Fibroblast of lung (primary cell): ENCODE measurements around the gene CD320. TPM values are rescaled to one million over a fixed set of nuclear protein-coding genes. Genes with fewer than 3 reads are reported as not detected.
"Not testable (repeated sequence)": the region's sequence is repeated elsewhere in the genome, so short reads cannot be mapped to it uniquely, and the experiment has no call there.

Experiments
- DNase-seq, 2 donors: peaks; one replicate each; pipeline versions ENCODE4 v3.0.0 to v3.0.0-alpha.2; 2010; ENCODE audit warnings: low read depth in 2 of 2
- H2AFZ ChIP-seq: 2 replicates; pipeline ENCODE4 v1.5.1; 2012; ENCODE audit warnings: low read length, control low read depth, inconsistent platforms
- H3K27ac ChIP-seq: 2 replicates; pipeline ENCODE4 v1.5.1; 2011; ENCODE audit warnings: low read length, control low read depth; ENCODE audit not compliant: insufficient read depth
- H3K27me3 ChIP-seq: 2 replicates; pipeline ENCODE4 v1.5.1; 2011; ENCODE audit warnings: mild to moderate bottlenecking, low read length; ENCODE audit not compliant: control insufficient read depth, insufficient read depth
- H3K36me3 ChIP-seq: 2 replicates; pipeline ENCODE4 v1.5.1; 2011; ENCODE audit warnings: low read length; ENCODE audit not compliant: control insufficient read depth, insufficient read depth
- H3K4me1 ChIP-seq: 2 replicates; pipeline ENCODE4 v1.5.1; 2011; ENCODE audit warnings: low read length; ENCODE audit not compliant: control insufficient read depth, insufficient read depth; ENCODE audit errors: extremely low read depth
- H3K4me2 ChIP-seq: 2 replicates; pipeline ENCODE4 v1.5.1; 2011; ENCODE audit warnings: low read length, control low read depth; ENCODE audit not compliant: insufficient read depth; ENCODE audit errors: extremely low read depth
- H3K4me3 ChIP-seq, 4 experiments: fragments of 200-600 bp in 1 of 4; sonication (generic) in 1 of 4; replicated peaks in 1 of 4; 2 replicates each; pipeline ENCODE4 v1.5.1; 2011 to 2016; ENCODE audit warnings: low read length in 4 of 4, low read depth in 3 of 4, mild to moderate bottlenecking in 3 of 4, control low read depth in 2 of 4, inconsistent platforms in 1 of 4, mixed read lengths in 1 of 4; ENCODE audit not compliant: insufficient read depth in 1 of 4; ENCODE audit errors: control extremely low read depth in 1 of 4
- H3K79me2 ChIP-seq: 2 replicates; pipeline ENCODE4 v1.5.1; 2012; ENCODE audit warnings: mild to moderate bottlenecking, low read length, inconsistent platforms; ENCODE audit not compliant: control insufficient read depth, insufficient read depth
- H3K9ac ChIP-seq: 2 replicates; pipeline ENCODE4 v1.5.1; 2011; ENCODE audit warnings: mild to moderate bottlenecking, low read length, control low read depth; ENCODE audit not compliant: insufficient read depth
- H3K9me3 ChIP-seq: 2 replicates; pipeline ENCODE4 v1.5.1; 2012; ENCODE audit warnings: low read depth, low read length; ENCODE audit not compliant: control insufficient read depth, insufficient read depth
- H4K20me1 ChIP-seq: 2 replicates; pipeline ENCODE4 v1.5.1; 2011; ENCODE audit warnings: low read length; ENCODE audit not compliant: control insufficient read depth, insufficient read depth; ENCODE audit errors: extremely low read depth
- EZH2 ChIP-seq: IDR thresholded peaks from 2 replicates; pipeline ENCODE4 v1.5.1; 2012; ENCODE audit warnings: low read length, control low read depth, mild to moderate bottlenecking; ENCODE audit errors: missing control alignments
- polyA plus RNA-seq, 2 donors: library from polyadenylated mRNA; depleted of rRNA in 1 of 2; stranded (reverse) in 1 of 2; unstranded in 1 of 2; fragments of >200 nt; gene quantifications; 2 replicates each; pipeline ENCODE4 v1.2.1, GENCODE V29; 2011 to 2012; ENCODE audit warnings: missing spikeins in 1 of 2
- total RNA-seq: library from RNA; depleted of rRNA; stranded (reverse); fragments of >200 nt; gene quantifications from 2 replicates; pipeline ENCODE4 v1.2.1, GENCODE V29; 2014
- TF ChIP-seq, protein P1 (sequence below), 2 donors: IDR thresholded peaks in 1 of 2; conservative IDR thresholded peaks in 1 of 2; 1 replicate in 1 of 2; 2 replicates in 1 of 2; pipeline ENCODE4 v1.5.1; 2011 to 2012; ENCODE audit warnings: low read length in 2 of 2, control low read depth in 1 of 2, inconsistent platforms in 1 of 2, low read depth in 1 of 2, mild to moderate bottlenecking in 1 of 2

The CD320 gene
- total and polyA plus RNA-seq, 2 donors (not counting 1 experiment from before 2014, with no cell fraction given): 13.9 to 22.6 TPM

DNA sequence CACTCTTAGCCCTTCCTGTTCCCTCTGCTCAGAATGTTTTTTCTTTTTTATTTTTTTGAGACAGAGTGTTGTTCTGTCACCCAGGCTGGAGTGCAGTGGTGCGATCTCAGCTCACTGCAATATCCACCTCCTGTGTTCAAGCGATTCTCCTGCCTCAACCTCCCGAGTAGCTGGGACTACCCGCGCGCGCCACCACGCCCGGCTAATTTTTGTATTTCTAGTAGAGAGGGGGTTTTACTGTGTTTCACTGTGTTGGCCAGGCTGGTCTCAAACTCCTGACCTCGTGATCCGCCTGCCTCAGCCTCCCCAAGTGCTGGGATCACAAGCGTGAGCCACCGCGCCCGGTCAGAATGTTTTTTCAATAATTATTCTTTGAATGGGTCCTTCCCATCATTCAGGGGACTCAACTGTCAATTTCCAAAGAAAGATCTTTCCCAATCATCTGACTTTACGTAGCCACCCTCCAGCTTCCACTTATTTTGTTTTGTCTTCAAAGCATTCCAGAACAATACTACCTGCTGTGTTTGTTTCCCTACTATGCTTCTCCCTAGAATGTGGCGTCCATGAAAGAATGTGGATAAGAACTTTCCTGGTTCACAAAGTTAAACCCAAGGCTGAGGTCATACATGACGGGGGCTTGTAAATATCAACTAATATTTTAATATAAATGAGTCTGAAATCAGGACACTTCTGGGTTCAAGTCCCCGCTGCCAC, 11.8 kb upstream of the CD320 start:
- Histone ChIP-seq H4K20me1 (no peaks in the 10 kb centered on the region), H3K4me1 (peaks cover 11% of the 10 kb centered on the region), H3K79me2 (peaks cover 37% of the 10 kb centered on the region), H3K9ac (peak overlapping the region; percentile 8), H3K9me3 (no peaks in the 10 kb centered on the region), H3K4me3 (peak overlapping the region; percentile 86 to 100 (median 96)), H2AFZ (no peak overlapping the region), H3K27ac (peak overlapping the region; percentile 88), H3K4me2 (peak overlapping the region; percentile 98), H3K27me3 (no peaks in the 10 kb centered on the region), H3K36me3 (peaks cover 15% of the 10 kb centered on the region)
- TF ChIP-seq, protein P1, sequence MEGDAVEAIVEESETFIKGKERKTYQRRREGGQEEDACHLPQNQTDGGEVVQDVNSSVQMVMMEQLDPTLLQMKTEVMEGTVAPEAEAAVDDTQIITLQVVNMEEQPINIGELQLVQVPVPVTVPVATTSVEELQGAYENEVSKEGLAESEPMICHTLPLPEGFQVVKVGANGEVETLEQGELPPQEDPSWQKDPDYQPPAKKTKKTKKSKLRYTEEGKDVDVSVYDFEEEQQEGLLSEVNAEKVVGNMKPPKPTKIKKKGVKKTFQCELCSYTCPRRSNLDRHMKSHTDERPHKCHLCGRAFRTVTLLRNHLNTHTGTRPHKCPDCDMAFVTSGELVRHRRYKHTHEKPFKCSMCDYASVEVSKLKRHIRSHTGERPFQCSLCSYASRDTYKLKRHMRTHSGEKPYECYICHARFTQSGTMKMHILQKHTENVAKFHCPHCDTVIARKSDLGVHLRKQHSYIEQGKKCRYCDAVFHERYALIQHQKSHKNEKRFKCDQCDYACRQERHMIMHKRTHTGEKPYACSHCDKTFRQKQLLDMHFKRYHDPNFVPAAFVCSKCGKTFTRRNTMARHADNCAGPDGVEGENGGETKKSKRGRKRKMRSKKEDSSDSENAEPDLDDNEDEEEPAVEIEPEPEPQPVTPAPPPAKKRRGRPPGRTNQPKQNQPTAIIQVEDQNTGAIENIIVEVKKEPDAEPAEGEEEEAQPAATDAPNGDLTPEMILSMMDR (conservative IDR thresholded peaks at IDR 0.05 in 1 of 2, IDR thresholded peaks at IDR 0.05 in 1 of 2; ENCODE audit: low read depth in 1 of 2, low read length in 2 of 2): no peak
- no peak for TF ChIP-seq EZH2
- DNase-seq: no peak

DNA sequence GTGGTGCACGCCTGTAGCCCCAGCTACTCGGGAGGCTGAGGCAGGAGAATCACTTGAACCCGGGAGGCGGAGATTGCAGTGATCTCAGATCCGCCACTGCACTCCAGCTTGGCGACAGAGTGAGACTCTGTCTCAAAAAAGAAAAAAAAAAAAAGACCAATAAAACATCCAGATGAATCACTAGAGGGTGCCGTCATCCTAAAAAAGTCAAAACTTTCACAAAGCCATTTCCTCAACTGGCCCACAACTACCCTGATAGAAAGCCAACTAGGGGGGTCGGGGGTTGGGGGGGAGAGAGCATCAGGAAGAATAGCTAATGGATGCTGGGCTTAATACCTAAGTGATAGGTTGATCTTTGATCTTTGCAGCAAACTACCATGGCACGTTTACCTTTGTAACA, 10.7 kb upstream of the CD320 start:
- not testable (repeated sequence) for H3K9me3 ChIP-seq, H3K9ac ChIP-seq, H3K4me3 ChIP-seq, DNase-seq, H3K4me2 ChIP-seq, H4K20me1 ChIP-seq, H2AFZ ChIP-seq, H3K27ac ChIP-seq, H3K27me3 ChIP-seq
- H3K36me3 ChIP-seq: peaks cover 13% of the 10 kb centered on the region
- H3K4me1 ChIP-seq: peaks cover 11% of the 10 kb centered on the region
- peaks cover 37% of the 10 kb centered on the region for H3K79me2 ChIP-seq

DNA sequence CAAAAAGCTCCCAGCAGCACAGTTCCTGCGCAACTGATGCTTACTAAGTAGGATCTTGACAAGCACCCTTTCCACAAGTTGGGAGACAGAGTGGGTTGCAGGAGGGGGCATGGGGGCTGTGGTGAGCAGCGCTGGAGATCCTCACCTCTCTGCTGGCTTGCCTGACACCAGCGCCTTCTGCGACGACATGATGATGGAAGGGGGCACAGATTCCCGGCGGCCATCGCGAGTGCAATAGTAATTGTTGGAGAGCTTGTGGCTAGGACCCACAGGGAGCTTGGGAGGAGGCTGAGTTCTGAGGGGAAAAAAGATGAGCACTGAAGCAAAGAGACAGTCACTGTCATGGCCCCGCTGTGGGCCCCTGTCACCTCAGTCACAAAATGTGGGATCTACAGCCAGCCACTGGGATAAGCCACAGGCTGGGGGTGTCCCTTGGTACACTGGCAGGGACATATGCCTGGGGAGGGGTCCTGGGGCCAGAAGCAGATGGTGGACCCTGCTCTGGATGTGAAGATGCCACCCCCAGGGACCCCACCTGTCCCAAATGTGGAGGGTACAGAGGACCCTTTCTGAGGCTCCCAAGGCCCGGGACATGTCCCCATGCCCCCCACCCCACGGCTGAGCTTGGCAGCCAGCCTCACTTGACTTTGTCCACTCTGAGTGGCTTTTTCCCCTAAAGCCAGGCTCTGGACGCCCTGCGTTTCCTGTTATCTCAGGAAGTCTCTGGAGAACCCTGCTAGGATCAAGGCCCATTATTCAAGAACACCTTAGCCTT, 8.4 kb upstream of the CD320 start:
- no peak overlapping the region for H2AFZ ChIP-seq
- H4K20me1 ChIP-seq: no peaks in the 10 kb centered on the region
- H3K27me3 ChIP-seq: no peaks in the 10 kb centered on the region
- no peak overlapping the region for H3K4me2 ChIP-seq
- H3K79me2 ChIP-seq: peaks cover 17% of the 10 kb centered on the region
- H3K36me3 ChIP-seq: peaks cover 4% of the 10 kb centered on the region
- H3K9me3 ChIP-seq: no peaks in the 10 kb centered on the region
- peaks cover 2% of the 10 kb centered on the region for H3K4me1 ChIP-seq
- H3K4me3 ChIP-seq: no peak overlapping the region
- DNase-seq: no peak
- no peak overlapping the region for H3K9ac ChIP-seq
- H3K27ac ChIP-seq: no peak overlapping the region
- no peak for TF ChIP-seq EZH2
- TF ChIP-seq, protein P1 (conservative IDR thresholded peaks at IDR 0.05 in 1 of 2, IDR thresholded peaks at IDR 0.05 in 1 of 2; ENCODE audit: low read depth in 1 of 2, low read length in 2 of 2): no peak

DNA sequence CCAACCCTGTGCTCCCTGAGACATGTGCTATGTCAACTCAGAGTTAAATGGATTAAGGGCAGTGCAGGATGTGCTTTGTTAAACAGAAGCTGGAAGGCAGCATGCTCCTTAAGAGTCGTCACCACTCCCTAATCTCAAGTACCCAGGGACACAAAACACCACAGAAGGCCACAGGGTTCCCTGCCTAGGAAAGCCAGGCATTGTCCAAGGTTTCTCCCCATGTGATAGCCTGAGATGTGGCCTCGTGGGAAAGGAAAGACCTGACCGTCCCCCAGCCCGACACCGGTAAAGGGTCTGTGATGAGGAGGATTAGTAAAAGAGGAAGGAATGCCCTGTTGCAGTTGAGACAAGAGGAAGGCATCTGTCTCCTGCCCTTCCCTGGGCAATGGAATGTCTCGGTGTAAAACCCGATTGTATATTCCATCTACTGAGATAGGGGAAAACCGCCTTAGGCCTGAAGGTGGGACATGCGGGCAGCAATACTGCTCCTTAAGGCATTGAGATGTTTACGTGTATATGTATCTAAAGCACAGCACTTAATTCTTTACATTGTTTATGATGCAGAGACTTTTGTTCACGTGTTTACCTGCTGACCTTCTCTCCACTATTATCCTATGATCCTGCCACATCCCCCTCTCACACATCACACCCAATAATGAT, 7.0 kb upstream of the CD320 start:
- H3K4me1 ChIP-seq, H3K4me3 ChIP-seq, H3K9ac ChIP-seq, H3K9me3 ChIP-seq, DNase-seq, H3K27ac ChIP-seq, H3K36me3 ChIP-seq, H3K27me3 ChIP-seq, H2AFZ ChIP-seq, H3K4me2 ChIP-seq, H4K20me1 ChIP-seq, H3K79me2 ChIP-seq: not testable (repeated sequence)
